Heart right ventricle (tissue), 16 donors: Measurements from ENCODE around the gene SLC7A8. TPM values are rescaled to one million over a fixed set of nuclear protein-coding genes. Genes with fewer than 3 reads are reported as not detected.
A peak's percentile ranks its signal among the peaks of the same experiment; 100 is the strongest.

Source experiments
- ATAC-seq, 8 donors: fragments of 200-7000 bp; cut with Tn5 transposase; one replicate each; pipeline ENCODE4 v1.9.1; 2020; ENCODE audit warnings: mild to moderate bottlenecking in 8 of 8, moderate library complexity in 8 of 8, moderate number of reproducible peaks in 1 of 8
- DNase-seq, 2 donors: peaks; one replicate each; pipeline ENCODE4 v3.0.0-alpha.2; 2020
- H3K27ac ChIP-seq, 10 donors: fragments of 200-600 bp; sonication (generic) in 2 of 10; one replicate each; pipeline versions ENCODE4 v1.5.0 to v1.8.0; 2020 to 2022; ENCODE audit warnings: mild to moderate bottlenecking in 3 of 10
- H3K27me3 ChIP-seq, 7 donors: fragments of 200-600 bp; one replicate each; pipeline ENCODE4 v1.8.0; 2021 to 2022; ENCODE audit warnings: mild to moderate bottlenecking in 2 of 7
- H3K36me3 ChIP-seq, 9 donors: fragments of 200-600 bp; sonication (generic) in 1 of 9; one replicate each; pipeline versions ENCODE4 v1.5.0 to v1.8.0; 2020 to 2022; ENCODE audit warnings: mild to moderate bottlenecking in 2 of 9
- H3K4me1 ChIP-seq, 9 donors: fragments of 200-600 bp; sonication (generic) in 1 of 9; one replicate each; pipeline versions ENCODE4 v1.5.0 to v1.8.0; 2020 to 2022; ENCODE audit warnings: mild to moderate bottlenecking in 4 of 9
- H3K4me3 ChIP-seq, 10 donors: fragments of 200-600 bp; sonication (generic) in 2 of 10; one replicate each; pipeline versions ENCODE4 v1.5.0 to v1.8.0; 2020 to 2022; ENCODE audit warnings: mild to moderate bottlenecking in 7 of 10, moderate library complexity in 2 of 10
- H3K9me3 ChIP-seq, 11 donors: fragments of 200-600 bp in 10 of 11; sonication (generic) in 2 of 11; one replicate each; pipeline versions ENCODE4 v1.5.0 to v1.8.0; 2013 to 2022; ENCODE audit warnings: mild to moderate bottlenecking in 2 of 11, control low read depth in 1 of 11, moderate library complexity in 1 of 11
- CTCF ChIP-seq, 9 donors: fragments of 200-600 bp; sonication (generic) in 2 of 9; IDR thresholded peaks; one replicate each; pipeline versions ENCODE4 v1.5.0 to v1.8.0; 2021 to 2022; ENCODE audit warnings: antibody characterized with exemption in 9 of 9, mild to moderate bottlenecking in 5 of 9, moderate library complexity in 1 of 9
- WGBS, 2 donors: extraction: QIAGEN DNeasy Blood & Tissue Kit; methylation state at CpG; one replicate each; pipeline ENCODE4 v1.1.7; 2013; ENCODE audit warnings: inconsistent platforms in 1 of 2; 5-methylcytosine and 5-hydroxymethylcytosine counted together
- intact Hi-C, 10 donors: fragments of 100-400 bp; cut with DNase I; formaldehyde crosslinking; loops; one replicate each; pipeline versions ENCODE4 v1.11.1 to v1.14.2; 2022
- polyA plus RNA-seq, 2 donors: library from polyadenylated mRNA; stranded (reverse); fragments of 200-250 nt; gene quantifications; one replicate each; pipeline ENCODE4 v1.2.3, GENCODE V29; 2013
- total RNA-seq, 10 donors: library from RNA; stranded (reverse); fragmentation: NEBNext Ultra II Directional in 3 of 10; extraction: Animal tissue kit (Norgen Biotek cat#: 25700) in 3 of 10; gene quantifications; one replicate each; pipeline versions ENCODE4 v1.2.1 to v1.2.4, GENCODE V29; 2021 to 2023
- donor health status: Arrhythmogenic right ventricular cardiomyopathy.
- donor health status: ischemic (EF 13 %, LVEDD 7.1; RV severe dilation, severe dysfunction).
- donor health status: healthy with polysubstance abuse.
- donor health status: DM: no; HTN: yes; CAD: no.
- donor health status: DM: no; HTN: no; CAD: no.
- donor health status: ischemic (EF 25% LVEDD 6.9; RV normal size, moderate dysfunction).
- donor health status: ischemic (EF 25% LVEDD 5.7; RV mildly dilated, moderate dysfunction).
- donor health status: healthy.
- donor health status: DM: yes; HTN: yes; CAD: no.
- donor health status: Ischemic cardiomyopathy.
- donor health status: ischemic (EF 35%, LVEDD 5.7; RV mildly dilated, moderate dysfunction).
- donor health status: nonischemic (EF 11% LVEDD 7.7; RV severe dilation, severe dysfunction).
- donor health status: DM: yes; HTN: yes; CAD: no.
- donor health status: PGD.
- donor health status: ischemic (EF 29% LVEDD 5.4; RV normal size, mild dysfunction).
- donor health status: nonischemic (EF 23%, LVEDD 6.1; RV moderate dilation, normal function).

SLC7A8 gene
- total and polyA plus RNA-seq, 12 donors, result 5.9 to 14.9 (median 9.6) TPM

GRCh38 chr14:23115918-23116317 lies 67.5 kb downstream of the SLC7A8 start:
- TF ChIP-seq CTCF (IDR thresholded peaks at IDR 0.05), result no peak
- intact Hi-C loops, result no loop called here
- ATAC-seq, result no peak
- H3K4me1 ChIP-seq, result peaks cover 0 to 58% (median under 1%) of the 10 kb centered on the region in 9 donors
- WGBS, 2 donors, result 83 to 86% methylated on average over 5 of the region's 5 CpGs
- H3K36me3 ChIP-seq, result no peaks in the 10 kb centered on the region
- H3K27me3 ChIP-seq, result peaks cover 0 to 29% (median 4%) of the 10 kb centered on the region in 7 donors
- H3K9me3 ChIP-seq, result no peaks in the 10 kb centered on the region
- H3K4me3 ChIP-seq, result no peak overlapping the region
- no peak overlapping the region for H3K27ac ChIP-seq
- no peak for DNase-seq

DNA sequence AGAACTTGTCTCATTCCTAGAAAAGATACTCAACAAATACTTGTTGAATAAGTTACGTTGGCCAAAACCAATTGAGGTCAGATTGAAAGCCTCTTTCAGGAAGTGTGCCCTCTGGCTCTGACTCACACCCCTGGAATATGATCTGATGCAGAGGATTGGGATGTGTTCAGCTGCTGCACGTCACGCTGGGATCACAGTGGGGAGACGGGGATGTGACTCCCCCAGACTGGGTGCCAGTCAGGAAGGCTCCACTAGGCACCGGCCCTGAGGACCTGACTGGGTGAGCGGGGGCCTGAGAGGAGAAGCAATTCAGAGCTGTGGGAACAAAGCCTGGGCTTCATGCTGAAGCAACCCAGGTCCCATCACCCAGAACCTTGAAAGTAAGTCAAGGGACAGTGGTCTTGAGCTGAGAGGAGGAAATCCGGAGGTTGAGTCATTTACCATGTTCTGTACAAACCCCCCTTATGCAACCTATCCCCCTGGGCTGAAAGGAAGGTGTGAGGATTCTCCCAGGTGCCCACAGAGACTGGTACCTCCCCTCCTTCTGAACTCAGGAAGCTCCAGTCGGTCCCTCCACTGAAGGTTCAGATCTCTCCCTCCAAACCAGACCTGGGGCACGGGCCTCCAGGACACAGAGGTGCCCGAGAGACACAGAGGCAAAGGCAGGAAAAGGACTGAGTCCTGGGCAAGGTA lies 68.3 kb downstream of the SLC7A8 start:
- peaks cover 0 to 51% (median 0%) of the 10 kb centered on the region in 9 donors for H3K4me1 ChIP-seq
- H3K9me3 ChIP-seq, result no peaks in the 10 kb centered on the region
- intact Hi-C loops, result no loop called here
- no peak for TF ChIP-seq CTCF (IDR thresholded peaks at IDR 0.05)
- WGBS, 2 donors, result 73 to 74% methylated on average over 10 of the region's 10 CpGs
- H3K4me3 ChIP-seq, result no peak overlapping the region
- H3K27ac ChIP-seq, result peak overlapping the region in 1 of 10 donors; percentile 29
- peaks cover 0 to 29% (median 7%) of the 10 kb centered on the region in 7 donors for H3K27me3 ChIP-seq
- H3K36me3 ChIP-seq, result no peaks in the 10 kb centered on the region
- DNase-seq (no peak), ATAC-seq (peak in 2 of 8 donors; percentile 26 to 52)

GRCh38 chr14:23114669-23115038 lies 68.8 kb downstream of the SLC7A8 start:
- no peak for TF ChIP-seq CTCF (IDR thresholded peaks at IDR 0.05)
- no peak for DNase-seq
- intact Hi-C loops, result no loop called here
- no peaks in the 10 kb centered on the region for H3K36me3 ChIP-seq
- 63 to 72% methylated on average over 4 of the region's 4 CpGs for WGBS, 2 donors
- H3K27ac ChIP-seq, result peak overlapping the region in 1 of 10 donors; percentile 29
- ATAC-seq, result no peak
- H3K9me3 ChIP-seq, result no peaks in the 10 kb centered on the region
- peaks cover 0 to 45% (median 0%) of the 10 kb centered on the region in 9 donors for H3K4me1 ChIP-seq
- no peak overlapping the region for H3K4me3 ChIP-seq
- H3K27me3 ChIP-seq, result peaks cover 0 to 29% (median 7%) of the 10 kb centered on the region in 7 donors

- Histone ChIP-seq H3K36me3 (no peaks in the 10 kb centered on the region), H3K27me3 (peaks cover 0 to 29% (median 7%) of the 10 kb centered on the region in 7 donors), H3K4me3 (no peak overlapping the region), H3K4me1 (peaks cover 0 to 41% (median 0%) of the 10 kb centered on the region in 9 donors), H3K9me3 (no peaks in the 10 kb centered on the region), H3K27ac (peak overlapping the region in 1 of 10 donors; percentile 2)
- WGBS, 2 donors, result 60 to 61% methylated on average over 5 of the region's 5 CpGs
- intact Hi-C loops, result no loop called here
- no peak for TF ChIP-seq CTCF (IDR thresholded peaks at IDR 0.05)
- no peak for ATAC-seq
- DNase-seq, result no peak
Measured at GRCh38 chr14:23114120-23114458, 69.4 kb downstream of the SLC7A8 start.
